SK-N-SH treated with all-trans-retinoic acid at 6 μM for 48 hours (cell line): ENCODE results near the gene KLRC4.

ENCODE experiments used
- ATAC-seq: fragments of 200-7000 bp; cut with Tn5 transposase; 3 replicates; pipeline ENCODE4 v1.9.1; 2020; ENCODE audit warnings: mild to moderate bottlenecking, moderate library complexity
- ARNTL ChIP-seq: fragments of 450-650 bp; formaldehyde crosslinking; IDR thresholded peaks from 2 replicates; pipeline ENCODE4 v1.5.0; 2020; ENCODE audit warnings: low read depth, mild to moderate bottlenecking, moderate library complexity, borderline replicate concordance
- BACH2 ChIP-seq: fragments of 250-450 bp; sonication (Bioruptor Pico); IDR thresholded peaks from 2 replicates; pipeline ENCODE4 v1.9.0; 2021; ENCODE audit warnings: mild to moderate bottlenecking, borderline replicate concordance
- CSDC2 ChIP-seq: fragments of 250-450 bp; sonication (Bioruptor Pico); IDR thresholded peaks from 2 replicates; pipeline ENCODE4 v1.5.0; 2020; ENCODE audit warnings: mild to moderate bottlenecking, moderate library complexity
- ESRRG ChIP-seq: fragments of 250-450 bp; sonication (Bioruptor Pico); IDR thresholded peaks from 2 replicates; pipeline ENCODE4 v1.6.1; 2021; ENCODE audit warnings: mild to moderate bottlenecking
- GLIS3 ChIP-seq: fragments of 250-450 bp; sonication (Bioruptor Pico); IDR thresholded peaks from 2 replicates; pipeline ENCODE4 v1.5.0; 2020; ENCODE audit warnings: mild to moderate bottlenecking, moderate library complexity
- ISL1 ChIP-seq: fragments of 250-450 bp; sonication (Bioruptor Pico); IDR thresholded peaks from 2 replicates; pipeline ENCODE4 v2.1.2; 2022; ENCODE audit warnings: mild to moderate bottlenecking, moderate library complexity
- OSR1 ChIP-seq: fragments of 250-450 bp; sonication (Bioruptor Pico); IDR thresholded peaks from 2 replicates; pipeline ENCODE4 v1.8.0; 2022; ENCODE audit warnings: moderate library complexity, mild to moderate bottlenecking, inconsistent platforms
- PPARA ChIP-seq: fragments of 250-450 bp; sonication (Bioruptor Pico); IDR thresholded peaks from 2 replicates; pipeline ENCODE4 v1.5.0; 2020; ENCODE audit warnings: mild to moderate bottlenecking, borderline replicate concordance
- RARB ChIP-seq: fragments of 250-450 bp; sonication (Bioruptor Pico); IDR thresholded peaks from 2 replicates; pipeline ENCODE4 v1.8.0; 2021; ENCODE audit warnings: mild to moderate bottlenecking, moderate library complexity
- SNAI2 ChIP-seq: fragments of 250-450 bp; sonication (Bioruptor Pico); IDR thresholded peaks from 2 replicates; pipeline ENCODE4 v1.5.0; 2020; ENCODE audit warnings: mild to moderate bottlenecking, moderate library complexity
- TOX ChIP-seq: fragments of 250-450 bp; sonication (Bioruptor Pico); IDR thresholded peaks from 2 replicates; pipeline ENCODE4 v1.8.0; 2021; ENCODE audit warnings: mild to moderate bottlenecking, moderate library complexity, borderline replicate concordance
- ZC3H10 ChIP-seq: fragments of 250-450 bp; sonication (Bioruptor Pico); IDR thresholded peaks from 2 replicates; pipeline ENCODE4 v1.5.1; 2021; ENCODE audit warnings: mild to moderate bottlenecking, moderate library complexity
- ZFP30 ChIP-seq: fragments of 450-650 bp; formaldehyde crosslinking; IDR thresholded peaks from 2 replicates; pipeline ENCODE4 v1.5.0; 2022; ENCODE audit warnings: mild to moderate bottlenecking, moderate library complexity
- ZNF565 ChIP-seq: fragments of 450-650 bp; formaldehyde crosslinking; conservative IDR thresholded peaks from 2 replicates; pipeline ENCODE4 v1.5.0; 2020; ENCODE audit warnings: low read depth, mild to moderate bottlenecking, moderate library complexity
- ZNF70 ChIP-seq: fragments of 450-650 bp; formaldehyde crosslinking; IDR thresholded peaks from 2 replicates; pipeline ENCODE4 v1.5.0; 2020; ENCODE audit warnings: mild to moderate bottlenecking, moderate library complexity
- ZNF8 ChIP-seq: fragments of 450-650 bp; formaldehyde crosslinking; IDR thresholded peaks from 2 replicates; pipeline ENCODE4 v1.5.0; 2020; ENCODE audit warnings: mild to moderate bottlenecking, moderate library complexity
- TF ChIP-seq, protein P1 (sequence below): fragments of 250-450 bp; sonication (Bioruptor Pico); IDR thresholded peaks from 2 replicates; pipeline ENCODE4 v1.8.0; 2020; ENCODE audit warnings: mild to moderate bottlenecking, moderate library complexity, borderline replicate concordance
- TF ChIP-seq, protein P2 (sequence below): fragments of 250-450 bp; sonication (Bioruptor Pico); IDR thresholded peaks from 2 replicates; pipeline ENCODE4 v1.5.1; 2021; ENCODE audit warnings: mild to moderate bottlenecking, moderate library complexity
- TF ChIP-seq, protein P3 (sequence below): fragments of 250-450 bp; sonication (Bioruptor Pico); IDR thresholded peaks from 2 replicates; pipeline ENCODE4 v1.8.0; 2021; ENCODE audit warnings: low read depth, mild to moderate bottlenecking, moderate library complexity, borderline replicate concordance
- TF ChIP-seq, protein P4 (sequence below): fragments of 250-450 bp; sonication (Bioruptor Pico); IDR thresholded peaks from 2 replicates; pipeline ENCODE4 v1.5.0; 2020; ENCODE audit warnings: mild to moderate bottlenecking, moderate library complexity

KLRC4 gene

DNA sequence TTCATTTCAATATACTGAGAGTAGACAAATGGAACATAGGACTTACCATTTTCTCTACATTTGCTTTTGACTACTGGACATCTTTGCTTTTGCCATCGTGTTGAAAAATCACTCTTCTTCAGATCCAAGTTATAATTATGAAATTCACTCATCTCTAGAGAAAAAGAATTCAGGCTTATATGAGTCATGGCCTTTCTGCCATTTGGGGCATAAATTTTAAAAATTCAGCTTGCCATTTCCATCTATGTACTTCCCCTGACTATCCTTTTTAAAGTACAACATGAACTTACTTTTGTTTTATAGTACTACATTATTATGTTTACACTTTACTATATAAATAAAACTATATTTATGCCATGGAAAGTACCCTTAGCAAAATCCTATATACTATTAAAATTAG is 22.7 kb downstream of the KLRC4 start:
- ATAC-seq, result no peak
- TF ChIP-seq ZNF8 (no peak), ESRRG (CRISPR knock-in tag) (no peak), OSR1 (CRISPR knock-in tag) (no peak), ZNF565 (CRISPR knock-in tag) (no peak), ZFP30 (CRISPR knock-in tag) (no peak), PPARA (no peak), GLIS3 (CRISPR knock-in tag) (no peak), RARB (CRISPR knock-in tag) (no peak), SNAI2 (CRISPR knock-in tag) (no peak)
- TF ChIP-seq, protein P1, sequence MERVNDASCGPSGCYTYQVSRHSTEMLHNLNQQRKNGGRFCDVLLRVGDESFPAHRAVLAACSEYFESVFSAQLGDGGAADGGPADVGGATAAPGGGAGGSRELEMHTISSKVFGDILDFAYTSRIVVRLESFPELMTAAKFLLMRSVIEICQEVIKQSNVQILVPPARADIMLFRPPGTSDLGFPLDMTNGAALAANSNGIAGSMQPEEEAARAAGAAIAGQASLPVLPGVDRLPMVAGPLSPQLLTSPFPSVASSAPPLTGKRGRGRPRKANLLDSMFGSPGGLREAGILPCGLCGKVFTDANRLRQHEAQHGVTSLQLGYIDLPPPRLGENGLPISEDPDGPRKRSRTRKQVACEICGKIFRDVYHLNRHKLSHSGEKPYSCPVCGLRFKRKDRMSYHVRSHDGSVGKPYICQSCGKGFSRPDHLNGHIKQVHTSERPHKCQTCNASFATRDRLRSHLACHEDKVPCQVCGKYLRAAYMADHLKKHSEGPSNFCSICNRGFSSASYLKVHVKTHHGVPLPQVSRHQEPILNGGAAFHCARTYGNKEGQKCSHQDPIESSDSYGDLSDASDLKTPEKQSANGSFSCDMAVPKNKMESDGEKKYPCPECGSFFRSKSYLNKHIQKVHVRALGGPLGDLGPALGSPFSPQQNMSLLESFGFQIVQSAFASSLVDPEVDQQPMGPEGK (CRISPR knock-in tag), result no peak
- TF ChIP-seq, protein P2, sequence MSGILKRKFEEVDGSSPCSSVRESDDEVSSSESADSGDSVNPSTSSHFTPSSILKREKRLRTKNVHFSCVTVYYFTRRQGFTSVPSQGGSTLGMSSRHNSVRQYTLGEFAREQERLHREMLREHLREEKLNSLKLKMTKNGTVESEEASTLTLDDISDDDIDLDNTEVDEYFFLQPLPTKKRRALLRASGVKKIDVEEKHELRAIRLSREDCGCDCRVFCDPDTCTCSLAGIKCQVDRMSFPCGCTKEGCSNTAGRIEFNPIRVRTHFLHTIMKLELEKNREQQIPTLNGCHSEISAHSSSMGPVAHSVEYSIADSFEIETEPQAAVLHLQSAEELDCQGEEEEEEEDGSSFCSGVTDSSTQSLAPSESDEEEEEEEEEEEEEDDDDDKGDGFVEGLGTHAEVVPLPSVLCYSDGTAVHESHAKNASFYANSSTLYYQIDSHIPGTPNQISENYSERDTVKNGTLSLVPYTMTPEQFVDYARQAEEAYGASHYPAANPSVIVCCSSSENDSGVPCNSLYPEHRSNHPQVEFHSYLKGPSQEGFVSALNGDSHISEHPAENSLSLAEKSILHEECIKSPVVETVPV, result no peak

DNA sequence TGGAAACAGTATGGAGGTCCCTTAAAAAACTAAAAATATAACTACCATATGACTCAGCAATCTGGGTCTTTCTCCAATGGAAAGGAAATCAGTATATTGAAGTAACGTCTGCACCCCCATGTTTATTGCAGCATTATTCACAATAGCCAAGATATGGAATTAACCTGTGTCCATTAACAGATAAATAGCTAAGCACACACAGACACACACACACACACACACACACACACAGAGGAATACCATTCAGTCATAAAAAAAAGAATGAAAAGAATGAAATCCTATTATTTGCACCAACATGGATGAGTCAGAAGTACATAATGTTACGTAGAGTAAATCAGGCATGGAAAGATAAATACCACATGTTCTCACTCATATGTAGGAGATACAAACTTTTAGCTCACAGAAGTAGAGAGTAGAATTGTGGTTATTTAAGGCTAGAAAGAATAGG is 24.4 kb downstream of the KLRC4 start:
- no peak for TF ChIP-seq CSDC2
- no peak for TF ChIP-seq ZNF8
- TF ChIP-seq, protein P1 (CRISPR knock-in tag), result no peak
- no peak for TF ChIP-seq ZC3H10
- TF ChIP-seq, protein P3, sequence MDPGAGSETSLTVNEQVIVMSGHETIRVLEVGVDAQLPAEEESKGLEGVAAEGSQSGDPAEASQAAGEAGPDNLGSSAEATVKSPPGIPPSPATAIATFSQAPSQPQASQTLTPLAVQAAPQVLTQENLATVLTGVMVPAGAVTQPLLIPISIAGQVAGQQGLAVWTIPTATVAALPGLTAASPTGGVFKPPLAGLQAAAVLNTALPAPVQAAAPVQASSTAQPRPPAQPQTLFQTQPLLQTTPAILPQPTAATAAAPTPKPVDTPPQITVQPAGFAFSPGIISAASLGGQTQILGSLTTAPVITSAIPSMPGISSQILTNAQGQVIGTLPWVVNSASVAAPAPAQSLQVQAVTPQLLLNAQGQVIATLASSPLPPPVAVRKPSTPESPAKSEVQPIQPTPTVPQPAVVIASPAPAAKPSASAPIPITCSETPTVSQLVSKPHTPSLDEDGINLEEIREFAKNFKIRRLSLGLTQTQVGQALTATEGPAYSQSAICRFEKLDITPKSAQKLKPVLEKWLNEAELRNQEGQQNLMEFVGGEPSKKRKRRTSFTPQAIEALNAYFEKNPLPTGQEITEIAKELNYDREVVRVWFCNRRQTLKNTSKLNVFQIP (CRISPR knock-in tag), result no peak
- TF ChIP-seq, protein P4, sequence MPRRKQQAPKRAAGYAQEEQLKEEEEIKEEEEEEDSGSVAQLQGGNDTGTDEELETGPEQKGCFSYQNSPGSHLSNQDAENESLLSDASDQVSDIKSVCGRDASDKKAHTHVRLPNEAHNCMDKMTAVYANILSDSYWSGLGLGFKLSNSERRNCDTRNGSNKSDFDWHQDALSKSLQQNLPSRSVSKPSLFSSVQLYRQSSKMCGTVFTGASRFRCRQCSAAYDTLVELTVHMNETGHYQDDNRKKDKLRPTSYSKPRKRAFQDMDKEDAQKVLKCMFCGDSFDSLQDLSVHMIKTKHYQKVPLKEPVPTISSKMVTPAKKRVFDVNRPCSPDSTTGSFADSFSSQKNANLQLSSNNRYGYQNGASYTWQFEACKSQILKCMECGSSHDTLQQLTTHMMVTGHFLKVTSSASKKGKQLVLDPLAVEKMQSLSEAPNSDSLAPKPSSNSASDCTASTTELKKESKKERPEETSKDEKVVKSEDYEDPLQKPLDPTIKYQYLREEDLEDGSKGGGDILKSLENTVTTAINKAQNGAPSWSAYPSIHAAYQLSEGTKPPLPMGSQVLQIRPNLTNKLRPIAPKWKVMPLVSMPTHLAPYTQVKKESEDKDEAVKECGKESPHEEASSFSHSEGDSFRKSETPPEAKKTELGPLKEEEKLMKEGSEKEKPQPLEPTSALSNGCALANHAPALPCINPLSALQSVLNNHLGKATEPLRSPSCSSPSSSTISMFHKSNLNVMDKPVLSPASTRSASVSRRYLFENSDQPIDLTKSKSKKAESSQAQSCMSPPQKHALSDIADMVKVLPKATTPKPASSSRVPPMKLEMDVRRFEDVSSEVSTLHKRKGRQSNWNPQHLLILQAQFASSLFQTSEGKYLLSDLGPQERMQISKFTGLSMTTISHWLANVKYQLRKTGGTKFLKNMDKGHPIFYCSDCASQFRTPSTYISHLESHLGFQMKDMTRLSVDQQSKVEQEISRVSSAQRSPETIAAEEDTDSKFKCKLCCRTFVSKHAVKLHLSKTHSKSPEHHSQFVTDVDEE (CRISPR knock-in tag), result no peak
- TF ChIP-seq BACH2, result no peak
- no peak for TF ChIP-seq OSR1 (CRISPR knock-in tag)
- TF ChIP-seq SNAI2 (CRISPR knock-in tag), result no peak
- no peak for TF ChIP-seq ZNF70 (CRISPR knock-in tag)
- no peak for TF ChIP-seq TOX (CRISPR knock-in tag)
- no peak for TF ChIP-seq ISL1 (CRISPR knock-in tag)
- TF ChIP-seq ARNTL, result no peak
- no peak for TF ChIP-seq ESRRG (CRISPR knock-in tag)
- TF ChIP-seq ZFP30 (CRISPR knock-in tag), result no peak
- TF ChIP-seq, protein P2, result no peak
- no peak for TF ChIP-seq ZNF565 (CRISPR knock-in tag)
- no peak for ATAC-seq
